NCI-H1694 (cell line): ENCODE results near the gene SRPK2.
"Not testable (repeated sequence)": the region's sequence is repeated elsewhere in the genome, so short reads cannot be mapped to it uniquely, and the experiment has no call there.

ENCODE experiments used
- DNase-seq: peaks from one replicate; lab custom pipeline; 2025; lab: John Stamatoyannopoulos, UW

The SRPK2 gene

DNA sequence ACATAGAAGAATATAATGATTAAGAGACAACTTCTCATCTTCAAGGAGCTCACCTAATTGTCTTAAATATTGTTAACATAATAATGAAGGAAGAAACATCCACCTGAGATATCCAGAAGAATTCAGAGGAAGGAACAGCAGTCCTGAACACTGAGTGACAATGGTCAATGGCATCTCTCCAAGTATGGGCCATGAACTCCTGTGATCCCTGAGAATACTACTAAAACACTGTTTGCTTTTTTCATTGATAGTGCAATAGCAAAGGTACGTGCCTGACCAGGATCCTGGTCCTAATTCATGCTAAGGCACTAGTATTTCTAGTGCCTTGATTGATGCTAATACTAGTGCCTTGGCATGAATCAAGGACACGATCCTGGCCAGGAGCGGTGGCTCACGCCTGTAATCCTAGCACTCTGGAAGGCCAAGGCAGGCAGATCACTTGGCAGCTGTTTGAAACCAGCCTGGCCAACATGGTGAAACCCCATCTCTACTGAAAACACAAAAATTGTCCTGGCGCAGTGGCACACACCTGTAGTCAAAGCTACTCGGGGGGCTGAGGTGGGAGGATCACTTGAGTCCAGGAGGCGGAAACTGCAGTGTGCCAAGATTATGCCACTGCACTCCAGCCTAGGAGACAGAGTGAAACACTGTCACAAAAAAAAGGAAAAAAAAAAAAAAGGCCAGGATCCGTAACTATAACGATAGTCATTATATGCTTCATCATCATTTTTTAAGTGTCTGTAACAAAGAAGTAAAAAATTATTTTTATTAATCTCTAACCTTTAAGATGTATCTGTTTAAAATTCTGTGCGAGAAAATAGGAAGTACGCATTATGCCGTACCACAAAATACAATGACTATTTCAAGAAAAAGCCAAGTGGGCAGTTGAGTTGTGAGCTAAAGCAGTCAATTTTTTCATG is 49.1 kb downstream of the SRPK2 start:
- no peak for DNase-seq

DNA sequence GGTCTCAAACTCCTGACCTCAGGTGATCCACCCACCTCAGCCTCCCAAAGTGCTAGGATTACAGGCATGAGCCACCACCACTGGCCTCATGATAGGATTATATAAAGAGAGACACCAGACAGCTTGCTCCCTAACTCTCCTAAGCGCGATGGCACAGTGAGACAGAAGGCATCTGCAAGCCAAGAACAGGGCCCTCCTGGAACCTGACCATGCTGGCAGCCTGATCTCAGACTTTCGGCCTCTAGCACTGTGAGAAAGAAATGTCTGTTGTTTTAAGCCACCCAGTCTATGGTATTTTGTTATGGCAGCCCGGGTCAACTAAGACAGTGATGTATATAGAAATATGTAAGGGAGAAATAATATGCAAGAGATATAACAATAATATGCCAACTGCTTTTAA is 51.2 kb downstream of the SRPK2 start:
- no peak for DNase-seq

DNA sequence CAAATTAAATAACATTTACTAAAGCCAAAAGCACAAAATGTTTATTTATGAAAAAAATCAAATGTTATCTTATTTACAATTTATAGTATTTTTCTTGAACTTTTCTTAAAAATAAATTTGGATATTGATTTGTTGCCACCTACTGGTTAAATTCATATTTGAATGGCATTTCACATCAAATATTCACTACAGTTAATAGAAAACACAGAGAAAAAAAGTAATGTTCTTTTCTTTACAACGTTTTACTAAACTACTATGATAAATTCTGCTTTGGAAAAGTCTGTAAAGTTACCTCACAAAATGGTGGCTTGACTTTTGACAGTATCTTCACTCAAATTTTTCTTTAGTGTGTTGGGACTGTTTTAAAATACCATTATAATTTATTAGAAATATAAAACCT is 52.7 kb downstream of the SRPK2 start:
- DNase-seq: no peak

DNA sequence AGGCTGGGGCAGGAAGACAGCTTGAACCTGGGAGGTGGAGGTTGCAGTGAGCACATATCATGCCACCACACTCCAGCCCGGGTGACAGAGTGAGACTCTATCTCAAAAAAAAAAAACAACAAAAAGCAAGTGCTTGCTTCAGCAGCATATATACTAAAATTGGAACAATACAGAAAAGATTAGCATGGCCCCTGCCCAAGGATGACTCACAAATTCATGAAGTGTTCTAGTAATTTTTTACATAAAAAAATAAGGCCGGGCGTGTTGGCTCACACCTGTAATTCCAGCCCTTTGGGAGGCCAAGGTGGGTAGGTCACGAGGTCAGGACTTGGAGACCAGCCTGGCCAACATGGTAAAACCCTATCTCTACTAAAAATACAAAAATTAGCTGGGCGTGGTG is 56.1 kb downstream of the SRPK2 start:
- DNase-seq: not testable (repeated sequence)

DNA sequence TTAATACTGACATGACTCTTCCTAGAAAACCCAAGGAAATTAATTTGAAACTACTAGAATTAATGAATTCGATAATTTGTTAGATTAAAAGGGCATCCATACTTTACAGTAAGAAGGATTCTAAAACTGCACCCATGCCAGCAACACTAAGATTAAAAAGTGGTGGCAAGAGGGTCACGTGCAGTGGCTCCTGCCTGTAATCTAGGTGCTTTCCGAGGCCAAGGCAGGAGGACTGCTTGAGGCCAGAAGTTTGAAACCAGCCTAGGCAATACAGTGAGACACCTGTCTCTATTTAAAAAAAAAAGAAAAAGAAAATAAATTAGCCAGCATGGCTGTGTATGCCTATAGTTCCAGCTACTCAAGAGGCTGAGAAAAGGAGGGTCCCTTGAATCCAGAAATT is 58.2 kb downstream of the SRPK2 start:
- no peak for DNase-seq

DNA sequence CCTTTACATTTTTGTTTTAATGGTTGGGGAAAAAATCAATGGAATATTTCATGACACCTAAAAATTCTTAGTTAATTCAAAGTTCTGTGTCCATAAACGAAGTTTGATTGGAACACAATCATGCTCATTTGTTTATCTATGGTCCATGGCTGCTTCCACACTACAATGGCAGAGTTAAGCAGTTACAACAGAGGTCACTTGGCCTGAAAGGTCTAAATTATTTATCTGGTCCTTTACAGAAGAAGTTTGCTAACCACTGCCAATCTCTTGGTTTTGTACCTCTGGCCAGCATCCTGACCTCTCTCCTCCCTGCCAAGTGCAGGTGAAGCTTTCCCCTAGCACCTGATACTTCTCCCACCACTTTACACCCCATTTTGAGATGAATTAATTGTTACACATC is 61.5 kb downstream of the SRPK2 start:
- DNase-seq: no peak

DNA sequence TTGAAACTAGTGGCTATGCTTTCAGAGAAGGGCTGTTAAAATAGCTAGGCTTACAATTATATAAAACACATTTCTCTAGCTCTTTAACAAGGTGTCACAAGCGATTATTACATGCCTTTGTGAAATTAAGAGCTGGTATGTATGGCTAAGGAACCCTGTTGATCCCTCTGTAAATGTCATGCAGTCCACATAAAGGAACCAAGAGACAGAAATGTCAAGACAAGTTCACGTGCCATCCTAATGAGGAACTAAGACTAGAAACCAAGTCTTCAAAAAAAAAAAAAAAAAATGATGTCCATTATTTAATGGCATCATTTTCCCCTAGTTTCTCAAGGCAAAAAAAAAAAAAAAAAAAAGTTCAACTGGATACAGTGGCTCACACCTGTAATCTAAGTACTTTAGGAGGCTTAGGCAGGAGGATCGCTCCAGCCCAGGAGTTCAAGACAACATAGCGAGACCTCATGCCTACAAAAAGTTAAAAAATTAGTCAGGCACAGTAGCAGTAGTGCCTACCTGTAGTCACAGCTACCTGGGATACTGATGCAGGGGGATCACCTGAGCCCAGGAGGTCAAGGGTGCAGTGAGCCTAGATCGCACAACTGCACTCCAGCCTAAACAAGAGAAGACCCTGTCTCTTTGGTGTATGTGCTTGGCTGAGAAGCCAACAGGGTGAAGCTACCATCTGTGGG is 63.4 kb downstream of the SRPK2 start:
- DNase-seq: no peak

DNA sequence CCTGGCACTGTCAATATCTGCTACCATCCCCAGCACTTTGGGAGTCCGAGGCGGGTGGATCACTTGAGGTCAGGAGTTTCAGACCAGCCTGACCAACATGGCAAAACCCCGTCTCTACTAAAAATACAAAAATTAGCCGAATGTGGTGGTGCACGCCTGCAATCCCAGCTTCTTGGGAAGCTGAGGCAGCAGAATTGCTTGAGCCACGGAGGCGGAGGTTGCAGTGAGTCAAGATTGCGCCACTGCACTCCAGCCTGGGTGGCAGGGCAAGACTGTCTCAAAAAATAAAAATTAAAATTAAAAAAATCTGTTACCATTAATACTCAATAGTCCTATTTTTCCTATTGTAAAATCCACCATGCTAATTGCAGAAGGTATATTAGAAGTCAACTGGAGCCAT is 64.1 kb downstream of the SRPK2 start:
- not testable (repeated sequence) for DNase-seq

DNA sequence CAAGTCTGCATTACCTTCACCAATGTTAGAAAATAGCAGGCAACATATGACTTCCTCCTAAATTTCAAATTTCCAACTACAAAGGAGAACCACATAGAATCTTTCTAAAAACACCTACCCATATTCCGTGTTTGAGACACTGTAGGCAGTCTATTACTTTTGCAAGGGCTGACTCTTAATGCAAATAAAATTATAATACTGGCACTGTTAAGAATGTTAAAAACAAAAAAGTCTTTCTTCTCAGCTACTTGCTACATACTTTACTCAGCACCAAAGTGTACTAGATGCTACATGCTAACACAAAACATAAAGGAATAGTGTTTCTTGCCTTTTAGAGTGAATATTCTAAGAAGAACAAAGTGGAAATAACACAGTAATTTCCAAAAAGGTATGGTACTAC is 65.4 kb downstream of the SRPK2 start:
- no peak for DNase-seq

DNA sequence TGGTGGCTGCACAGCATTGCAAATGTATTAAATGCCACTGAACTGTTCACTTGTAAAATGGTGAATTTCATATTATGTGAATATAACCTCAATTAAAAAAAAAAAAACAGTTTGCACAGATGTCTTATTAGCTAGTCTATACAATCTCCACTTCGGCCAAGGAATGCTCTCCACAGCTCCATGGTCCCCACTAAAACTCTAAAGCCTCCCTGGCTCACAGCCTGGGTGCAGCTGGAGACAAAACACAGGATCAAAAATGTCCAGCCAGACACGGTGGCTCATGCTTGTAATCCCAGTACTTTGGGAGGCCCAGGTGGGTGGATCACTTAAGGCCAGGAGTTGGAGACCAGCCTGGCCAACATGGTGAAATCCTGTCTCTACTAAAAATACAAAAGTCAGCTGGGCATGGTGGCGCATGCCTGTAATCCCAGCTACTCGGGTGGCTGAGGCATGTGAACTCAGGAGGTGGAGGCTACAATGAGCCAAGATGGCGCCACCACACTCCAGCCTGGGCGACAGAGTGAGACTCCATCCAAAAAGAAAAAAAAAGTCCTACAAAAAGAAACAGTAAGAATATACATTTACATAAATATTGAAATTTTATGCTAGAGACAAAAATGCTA is 66.0 kb downstream of the SRPK2 start:
- DNase-seq: no peak

DNA sequence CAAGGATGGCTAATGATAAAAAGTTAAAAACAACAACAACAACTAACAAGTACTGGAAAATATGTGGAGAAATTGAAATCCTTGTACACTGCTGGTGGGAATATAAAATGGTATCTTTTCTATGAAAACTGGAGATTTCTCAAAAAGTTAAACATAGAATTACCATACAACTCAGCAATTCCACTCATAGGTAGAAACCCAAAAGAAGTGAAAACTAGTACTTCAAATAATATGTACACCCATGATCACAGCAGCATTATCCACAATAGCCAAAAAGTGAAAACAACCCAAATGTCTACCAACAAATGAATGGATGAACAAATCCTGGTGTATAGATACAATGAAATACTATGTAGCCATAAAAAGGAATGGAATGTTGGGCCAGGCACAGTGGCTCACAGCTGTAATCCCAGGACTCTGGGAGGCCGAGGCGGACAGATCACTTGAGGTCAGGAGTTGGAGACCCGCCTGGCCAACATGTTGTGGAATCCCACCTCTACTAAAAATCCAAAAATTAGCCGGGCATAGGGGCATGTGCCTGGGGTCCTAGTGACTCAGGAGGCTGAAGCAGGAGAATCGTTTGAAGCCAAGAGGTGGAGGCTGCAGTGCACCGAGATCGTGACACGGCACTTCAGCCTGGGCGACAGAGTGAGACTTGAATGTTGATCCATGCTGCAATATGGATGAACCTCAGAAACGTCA is 66.8 kb downstream of the SRPK2 start:
- no peak for DNase-seq

DNA sequence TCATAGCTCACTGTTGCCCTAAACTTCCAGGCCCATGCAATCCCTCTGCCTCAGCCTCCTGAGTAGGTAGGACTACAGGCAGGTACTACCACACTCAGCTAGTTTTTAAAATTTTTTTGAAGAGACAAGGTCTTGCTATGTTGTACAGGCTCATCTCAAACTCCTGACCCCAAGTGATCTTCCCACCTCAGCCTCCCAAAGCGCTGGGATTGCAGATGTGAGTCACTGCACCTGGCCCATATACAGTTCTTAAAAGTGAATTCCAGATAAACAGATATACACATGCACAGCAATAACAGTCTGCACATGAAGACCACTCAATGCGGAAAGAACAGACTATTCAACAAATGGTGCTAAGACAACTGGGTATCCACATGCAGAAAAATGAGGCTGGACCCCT is 67.8 kb downstream of the SRPK2 start:
- no peak for DNase-seq

DNA sequence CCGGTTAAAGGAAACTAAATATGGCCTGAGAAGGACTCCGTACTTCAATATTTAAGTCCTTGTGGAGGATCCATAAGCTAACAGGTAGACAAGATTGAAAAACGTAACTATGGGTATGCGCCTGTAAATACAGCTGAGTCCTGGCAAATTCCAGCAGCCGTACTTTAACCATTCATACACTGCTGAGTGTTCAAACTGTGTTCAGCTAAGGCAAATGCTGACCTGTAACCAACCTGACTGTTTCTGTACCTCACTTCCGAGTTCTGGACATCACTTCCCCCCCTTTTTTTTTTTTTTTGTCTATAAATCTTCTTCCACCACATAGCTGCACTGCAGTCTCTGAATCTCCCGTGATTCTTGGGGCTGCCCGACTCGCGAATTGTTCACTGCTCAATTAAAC is 69.1 kb downstream of the SRPK2 start:
- no peak for DNase-seq

DNA sequence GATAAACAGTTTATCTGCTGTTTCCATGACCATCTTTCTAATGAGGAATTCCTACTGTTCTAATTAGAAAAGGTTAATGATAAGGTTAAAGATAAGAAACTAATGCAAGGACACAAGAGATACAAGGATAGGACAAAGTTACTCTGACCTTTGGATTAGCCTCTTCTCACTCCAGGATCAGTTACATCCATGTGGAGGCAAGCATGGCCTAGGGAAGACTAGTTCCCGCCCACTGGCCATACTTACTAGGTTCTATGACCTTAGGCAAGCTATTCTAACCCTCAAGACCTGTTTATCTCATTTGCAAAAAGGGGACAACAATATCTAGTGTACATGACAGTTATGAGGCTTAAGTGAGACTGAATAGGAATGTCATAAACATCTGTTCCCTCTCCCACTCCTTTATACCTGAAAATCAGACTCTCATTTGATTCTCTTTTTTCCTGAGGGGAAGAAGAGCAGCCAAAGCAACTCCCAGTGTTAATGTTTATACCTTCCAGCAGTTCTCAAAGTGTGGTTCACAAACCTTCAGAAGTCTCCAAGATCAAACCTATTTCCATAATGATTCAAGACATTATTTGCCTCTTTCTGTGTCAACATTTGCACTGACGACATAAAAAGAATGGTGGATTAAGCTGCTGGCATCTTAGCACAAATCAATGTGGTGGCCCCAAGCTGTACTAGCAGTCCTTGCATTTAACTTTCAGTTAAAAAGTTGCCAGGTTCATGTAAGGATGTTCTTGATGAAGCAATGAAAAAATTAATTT is 72.0 kb downstream of the SRPK2 start:
- DNase-seq: no peak

DNA sequence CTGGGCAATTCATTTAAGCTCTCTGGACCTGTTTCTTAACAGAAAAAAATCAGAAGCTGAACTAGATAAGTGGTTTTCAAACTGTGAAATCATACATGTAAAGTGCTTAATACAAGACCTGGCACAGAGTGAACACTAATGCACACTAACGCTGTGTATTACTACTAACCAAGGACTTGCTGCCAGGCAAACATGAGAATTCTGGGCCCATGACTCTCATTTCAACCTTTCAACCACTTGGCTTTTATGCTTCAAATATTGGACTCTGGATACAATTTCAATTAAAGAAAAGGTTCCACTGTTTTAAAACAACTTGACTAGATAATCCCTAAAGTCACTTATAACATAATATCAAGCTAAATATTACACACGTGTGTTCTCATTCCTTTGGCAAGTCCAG is 73.4 kb downstream of the SRPK2 start:
- DNase-seq: no peak

DNA sequence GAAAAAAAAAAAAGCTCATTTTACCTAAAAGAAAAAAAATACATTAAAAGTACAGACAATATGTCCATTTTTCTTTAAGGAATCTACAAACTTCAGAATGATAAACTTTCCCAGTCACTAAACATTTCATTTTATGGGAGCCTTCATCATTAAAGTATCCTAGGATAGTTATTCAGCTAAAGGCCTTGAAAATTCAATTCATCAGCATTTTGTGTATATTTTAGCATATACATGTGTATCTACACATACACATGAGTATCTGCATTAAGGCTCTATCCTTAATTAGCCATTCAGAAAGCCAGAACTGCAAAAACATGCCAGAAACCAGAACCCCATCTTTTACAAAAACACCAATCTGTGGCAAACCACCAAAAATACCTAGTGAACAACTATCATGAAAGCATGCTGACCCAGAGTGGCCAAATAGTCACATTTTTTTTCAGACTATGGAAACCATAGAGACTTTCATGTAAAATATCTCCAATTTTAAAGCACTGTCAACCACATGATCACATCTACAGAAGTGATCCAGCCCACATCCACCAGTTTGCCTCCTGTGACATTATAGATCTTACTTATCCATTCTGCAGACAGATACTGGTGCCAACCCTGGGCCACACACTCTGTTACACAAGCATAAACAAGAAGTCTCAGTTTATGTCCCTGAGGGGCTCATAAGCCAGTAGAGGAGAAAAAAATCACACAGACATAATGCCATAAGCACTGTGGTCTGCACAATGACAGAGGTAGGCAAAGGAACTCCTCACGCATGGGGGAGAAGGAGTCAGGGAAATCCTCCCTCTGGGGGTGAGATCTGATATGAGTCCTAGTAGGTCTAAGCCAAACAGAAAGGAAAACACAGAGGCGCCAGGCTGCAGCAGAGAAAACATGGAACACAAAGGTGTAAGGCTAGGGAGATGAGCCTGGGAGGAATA is 79.2 kb downstream of the SRPK2 start:
- DNase-seq: no peak

DNA sequence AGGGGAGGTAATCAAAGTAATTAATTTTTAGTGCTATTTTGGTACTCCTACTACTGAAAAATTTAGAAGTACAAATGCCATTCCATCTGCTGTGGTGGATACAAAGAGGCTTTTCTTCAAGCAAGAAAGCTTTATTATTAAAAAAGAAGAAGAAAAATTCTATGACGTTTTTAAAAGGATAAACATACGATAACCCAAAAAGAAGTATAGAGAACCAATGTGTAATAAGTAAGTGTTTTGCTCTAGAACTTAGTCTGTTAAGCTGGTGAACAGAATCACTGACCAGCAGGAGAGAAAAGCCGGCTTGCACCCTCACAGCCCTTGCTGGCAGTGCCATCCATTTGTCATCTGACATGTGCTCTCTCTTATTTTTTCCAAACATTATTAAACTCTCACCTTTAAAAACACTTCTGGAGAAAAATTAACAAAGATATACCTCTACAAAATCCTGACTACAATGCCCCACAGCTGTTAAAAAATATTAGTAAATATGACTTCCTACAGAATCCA is 81.5 kb downstream of the SRPK2 start:
- no peak for DNase-seq

DNA sequence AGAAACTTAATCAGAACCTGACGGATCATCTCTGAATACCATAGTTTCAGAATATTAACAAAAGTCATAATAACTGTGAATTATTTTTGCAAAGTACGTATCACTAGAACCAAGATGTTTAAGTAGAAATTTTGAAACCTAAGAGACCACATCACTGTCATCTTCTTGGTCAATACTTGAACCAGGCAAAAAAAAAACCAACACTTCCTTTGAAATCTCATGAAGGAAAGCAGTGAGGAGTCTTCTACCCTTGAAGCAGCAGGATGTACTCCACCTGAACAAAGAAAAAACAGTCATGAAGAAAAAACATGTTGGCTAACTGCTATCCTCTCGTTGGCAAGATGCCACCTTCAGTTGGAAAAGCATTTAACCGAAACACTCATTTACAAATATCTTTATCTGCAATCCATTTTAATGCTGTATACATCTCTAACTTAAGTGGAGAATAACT is 82.4 kb downstream of the SRPK2 start:
- no peak for DNase-seq

DNA sequence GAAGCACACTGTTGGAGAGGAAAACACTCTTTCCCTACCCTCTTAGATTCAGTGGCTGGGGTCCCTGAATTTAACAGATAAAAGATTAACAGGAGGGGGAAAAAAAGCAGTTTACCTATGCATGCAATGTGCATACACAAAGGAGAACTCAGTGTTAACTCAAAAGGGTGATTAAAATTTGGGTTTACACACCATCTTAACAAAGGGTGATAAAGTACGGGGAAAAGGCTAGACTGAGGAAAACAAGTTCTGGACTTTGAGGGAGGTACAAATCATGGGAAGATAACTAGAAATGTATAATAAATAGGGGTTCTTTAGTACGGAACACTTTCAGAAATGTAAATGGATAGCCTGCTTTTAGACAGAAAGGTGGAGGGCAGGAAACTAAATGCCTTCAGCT is 83.1 kb downstream of the SRPK2 start:
- no peak for DNase-seq
